HG03457 (cell line): ENCODE data around the gene RUSC2.
"Not testable (repeated sequence)": the region's sequence is repeated elsewhere in the genome, so short reads cannot be mapped to it uniquely, and the experiment has no call there.

ENCODE experiments used
- ATAC-seq: cut with Tn5 transposase; IDR thresholded peaks from one replicate; pipeline ENCODE4 v1.9.1; 2021; ENCODE audit warnings: moderate number of reproducible peaks; ENCODE audit not compliant: unreplicated experiment

The RUSC2 gene

DNA sequence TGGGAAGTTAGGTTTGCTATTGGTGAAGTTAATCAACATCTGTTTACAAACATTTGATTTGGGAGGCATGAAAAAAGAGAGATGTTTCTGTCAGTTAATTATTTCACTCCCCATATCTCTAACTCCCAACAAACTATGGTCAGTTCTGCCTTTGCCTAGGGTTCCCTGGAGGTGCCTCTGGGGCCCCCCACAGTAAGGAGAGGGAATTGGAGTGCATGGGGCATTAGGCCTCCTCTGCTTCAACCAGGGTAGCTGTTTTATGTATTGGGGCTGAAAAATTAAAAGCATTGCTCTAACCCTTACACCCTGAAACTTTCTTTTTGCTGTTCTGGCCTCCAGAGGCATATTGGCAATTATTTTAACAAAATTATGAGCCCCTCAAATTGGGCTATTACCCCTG is 32.3 kb downstream of the RUSC2 start:
- ATAC-seq = no peak

DNA sequence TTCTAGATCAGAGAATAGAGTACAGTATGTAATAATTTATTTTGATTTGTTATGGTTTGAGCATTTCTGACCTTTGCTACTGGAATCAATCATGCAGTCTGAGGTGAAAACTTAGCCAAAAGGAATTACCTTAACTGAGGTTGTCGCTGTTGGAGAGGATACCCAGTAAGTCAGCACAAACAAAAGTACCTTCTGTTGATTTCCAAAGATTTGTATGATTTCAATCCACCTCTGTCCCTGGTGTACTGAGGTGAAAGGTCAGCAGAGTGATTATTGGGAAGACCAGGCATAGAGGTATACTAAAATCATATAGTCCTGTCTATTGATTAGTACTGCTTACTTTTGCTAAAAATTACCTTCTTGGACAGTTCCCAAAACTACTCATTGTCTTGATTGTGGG is 32.8 kb downstream of the RUSC2 start:
- no peak for ATAC-seq

DNA sequence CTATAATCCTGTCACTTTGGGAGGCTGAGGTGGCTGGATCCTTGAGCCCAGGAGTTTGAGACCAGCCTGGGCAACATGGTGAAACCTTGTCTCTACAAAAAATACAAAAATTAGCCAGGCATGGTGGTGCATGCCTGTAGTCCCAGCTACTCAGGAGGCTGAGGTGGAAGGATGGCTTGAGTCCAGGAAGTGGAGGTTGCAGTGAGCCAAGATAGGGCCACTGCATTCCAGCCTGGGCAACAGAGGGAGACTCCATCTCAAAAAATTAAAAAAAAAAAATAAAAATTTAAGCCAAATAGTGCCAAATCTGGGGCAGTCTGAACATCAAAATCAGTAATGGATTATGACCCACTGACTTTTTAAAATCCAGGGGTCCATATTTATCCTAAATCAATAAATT is 33.6 kb downstream of the RUSC2 start:
- not testable (repeated sequence) for ATAC-seq

DNA sequence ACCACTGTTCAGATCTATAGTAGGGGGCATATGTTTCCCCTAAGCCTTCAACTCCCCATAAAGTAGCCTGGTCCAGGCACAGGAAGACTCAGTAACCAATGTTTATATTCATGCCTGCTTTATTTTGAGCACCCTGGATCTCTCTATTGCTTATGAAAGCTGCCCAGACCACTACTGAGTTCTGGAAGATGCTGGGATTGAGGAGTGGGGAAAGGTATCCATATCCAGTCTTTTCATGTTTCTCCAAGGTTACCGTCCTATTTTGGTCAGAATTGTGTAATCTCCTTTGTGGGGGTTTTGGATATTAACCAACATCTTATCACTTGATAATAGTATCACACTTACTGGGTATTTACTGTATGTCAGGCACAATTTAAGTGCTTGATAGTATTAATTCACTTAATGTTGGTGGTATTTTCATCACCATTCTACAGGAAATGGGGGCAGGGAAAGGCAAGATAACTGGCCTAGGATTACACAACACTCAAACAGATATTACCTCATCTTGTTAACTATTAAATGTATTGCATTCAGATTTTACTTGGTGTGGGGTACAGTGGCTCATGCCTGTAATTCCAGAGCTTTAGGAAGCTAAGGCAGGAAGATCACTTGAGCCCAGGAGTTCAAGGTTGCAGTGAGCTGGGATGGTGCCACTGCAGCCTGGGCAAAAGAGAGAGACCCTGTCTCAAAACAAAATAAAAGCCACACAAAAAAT is 36.3 kb downstream of the RUSC2 start:
- no peak for ATAC-seq

DNA sequence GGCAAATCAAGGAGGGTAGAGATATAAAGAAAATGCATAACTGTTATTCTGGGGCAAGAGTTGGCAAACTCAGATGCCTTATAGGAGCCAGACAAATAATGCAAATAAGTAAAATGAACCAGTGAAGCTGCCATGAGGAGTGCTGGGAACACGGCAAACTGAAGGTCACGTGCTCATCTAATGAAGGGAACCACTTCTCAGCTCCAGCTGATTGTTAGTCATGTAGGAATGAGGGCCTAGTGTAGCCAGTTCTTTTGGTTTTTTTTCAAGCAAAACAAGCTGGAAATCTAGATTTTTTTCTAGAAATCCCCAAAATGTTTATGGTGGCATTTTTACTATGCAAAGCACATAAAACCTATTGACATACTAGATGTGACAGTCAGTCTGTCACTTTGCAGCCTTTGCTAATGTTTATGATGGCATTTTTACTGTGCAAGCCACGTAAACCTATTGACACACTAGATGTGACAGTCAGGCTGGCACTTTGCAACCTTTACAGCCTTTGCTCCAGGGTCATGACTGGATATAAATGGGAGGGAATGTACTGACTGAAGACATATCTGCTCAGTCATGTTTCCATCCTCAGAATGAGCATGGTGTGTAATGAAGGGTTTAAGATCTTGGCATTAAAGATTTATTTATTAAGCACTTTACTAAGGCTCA is 39.4 kb downstream of the RUSC2 start:
- ATAC-seq = no peak

DNA sequence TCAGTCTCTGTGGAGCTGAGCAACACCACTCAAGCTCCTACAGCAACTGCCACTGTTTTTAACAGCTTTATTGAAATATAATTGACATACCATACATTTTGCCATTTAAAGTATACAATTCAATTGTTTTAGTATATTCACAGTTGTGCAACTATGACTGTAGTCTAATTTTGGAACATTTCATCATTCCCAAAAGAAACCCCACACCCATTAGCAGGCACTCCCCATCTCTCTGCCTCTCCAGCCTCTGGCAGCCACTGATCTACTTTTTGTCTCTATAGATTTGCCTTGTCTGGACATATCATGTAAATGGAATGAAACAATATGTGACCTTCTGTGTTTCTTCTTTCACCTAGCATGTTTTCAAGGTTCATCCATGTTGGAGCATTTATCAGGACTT is 43.5 kb downstream of the RUSC2 start:
- ATAC-seq = no peak

DNA sequence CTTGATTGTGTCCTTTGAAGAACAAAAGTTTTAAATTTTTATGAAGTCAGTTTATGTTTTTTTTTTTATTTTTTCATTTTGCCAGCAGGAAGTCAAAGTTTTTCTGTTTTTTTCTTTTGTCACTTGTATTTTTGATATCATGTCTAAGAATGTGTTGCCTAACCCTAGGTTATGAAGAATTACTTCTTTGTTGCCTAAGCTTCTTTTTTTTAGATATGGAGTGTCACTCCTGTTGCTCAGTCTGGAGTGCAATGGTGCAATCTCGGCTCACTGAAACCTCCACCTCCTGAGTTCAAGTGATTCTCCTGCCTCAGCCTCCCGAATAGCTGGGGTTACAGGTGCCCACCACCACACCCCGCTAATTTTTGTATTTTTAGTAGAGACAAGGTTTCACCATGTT is 45.0 kb downstream of the RUSC2 start:
- not testable (repeated sequence) for ATAC-seq

DNA sequence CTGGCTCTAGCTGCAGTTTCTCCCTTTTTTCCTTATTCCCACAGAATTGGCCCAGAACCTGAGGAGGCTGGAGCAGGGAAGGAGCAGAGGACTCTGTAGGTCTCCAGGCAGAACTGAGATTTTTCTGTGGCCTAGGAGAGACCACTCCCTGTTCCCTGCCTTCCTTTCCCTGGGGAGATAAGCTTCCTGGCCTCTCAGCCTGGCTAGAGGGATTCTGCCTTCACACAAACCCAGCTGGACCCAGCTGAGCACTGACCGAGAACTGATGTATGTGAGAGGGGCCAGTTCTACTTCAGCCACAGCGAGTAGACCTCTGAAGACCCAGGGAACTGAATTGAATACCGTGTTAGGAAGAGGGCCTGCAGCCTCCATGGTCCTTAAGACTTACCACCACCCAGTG is 48.0 kb downstream of the RUSC2 start:
- ATAC-seq = no peak

DNA sequence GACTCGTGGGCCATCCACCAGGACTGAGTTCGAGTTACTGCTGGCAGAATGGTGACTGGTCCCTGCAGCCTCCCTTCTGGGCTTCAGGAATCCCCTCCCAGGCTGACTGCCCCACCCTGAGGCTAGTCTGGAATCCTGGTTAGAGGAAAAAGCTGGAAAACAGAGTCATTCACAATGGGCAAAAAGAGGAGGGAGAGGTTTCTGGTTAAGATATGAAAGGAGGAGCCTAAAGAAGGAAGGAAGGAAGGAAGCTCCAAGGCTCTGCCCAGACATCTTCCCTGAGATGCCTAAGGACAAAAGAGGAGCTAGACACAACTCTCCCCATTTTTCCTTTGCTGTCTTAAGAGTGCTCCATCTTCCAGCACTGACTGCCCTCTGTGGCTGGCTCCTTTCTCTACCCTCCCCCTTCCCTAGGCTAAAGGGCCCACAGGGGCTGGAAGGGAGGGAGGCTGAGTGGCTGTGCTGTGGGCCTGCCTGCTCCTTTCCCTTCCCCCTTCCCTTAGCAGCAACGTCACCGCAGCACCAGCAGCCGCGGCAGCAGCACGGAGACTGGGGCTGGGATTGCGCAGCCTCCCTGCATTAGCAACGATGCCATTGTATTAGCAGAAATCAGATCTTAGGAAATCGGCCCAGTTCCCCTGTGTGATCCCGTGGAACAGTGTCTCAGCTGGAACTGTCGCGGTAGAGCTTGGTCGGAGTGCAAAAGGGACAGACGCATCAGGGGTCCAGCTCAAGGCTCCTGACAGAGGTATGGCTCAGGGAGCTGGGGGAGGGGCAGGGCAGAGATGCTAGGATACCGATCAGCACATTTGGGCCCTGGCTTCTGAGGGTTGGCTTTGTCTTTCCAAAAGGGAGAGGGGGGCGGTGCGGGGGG is 48.7 kb downstream of the RUSC2 start:
- ATAC-seq = no peak
